RCC 7860 (cell line): ENCODE data around the gene LONP2.
"Not testable (repeated sequence)": the region's sequence is repeated elsewhere in the genome, so short reads cannot be mapped to it uniquely, and the experiment has no call there.

Experiments used
- DNase-seq: peaks from one replicate; pipeline ENCODE4 v3.0.0-alpha.2; 2015; ENCODE audit warnings: low spot score
- FAIRE-seq: peaks from 2 replicates; lab custom pipeline; 2012; peaks lifted over from hg19 to GRCh38; lab: Jason Lieb, UNC

LONP2 gene

DNA sequence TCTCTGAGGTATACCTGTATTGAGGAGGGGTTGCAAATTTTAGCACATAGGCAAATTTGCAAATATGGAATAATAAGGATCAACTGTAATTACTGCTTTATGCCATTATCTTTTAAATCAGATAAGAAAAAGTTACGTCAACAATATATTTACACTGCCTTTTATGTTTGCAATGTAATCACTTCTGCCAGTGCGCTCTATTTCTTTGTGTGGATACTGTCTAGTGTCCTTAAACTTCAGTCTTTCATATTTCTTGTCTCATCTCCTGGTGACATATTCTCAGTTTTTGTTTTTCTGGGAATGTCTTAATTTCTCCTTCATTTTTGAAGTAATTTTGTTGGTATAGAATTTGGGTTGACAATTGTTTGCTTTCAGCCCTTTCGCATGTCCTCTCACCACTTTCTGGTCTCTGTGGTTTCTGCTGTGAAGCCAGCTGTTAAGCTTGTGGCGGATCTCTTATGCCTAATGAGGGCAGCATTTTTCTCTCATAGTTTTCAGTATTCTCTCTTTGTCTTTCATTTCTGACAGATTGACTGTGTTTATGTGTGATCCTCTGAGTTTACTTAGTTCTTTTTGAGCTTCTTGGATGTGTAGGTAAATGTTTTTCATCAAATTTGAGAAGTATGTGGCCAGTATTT, 40.8 kb downstream of the LONP2 start:
- FAIRE-seq, result no peak
- no peak for DNase-seq

DNA sequence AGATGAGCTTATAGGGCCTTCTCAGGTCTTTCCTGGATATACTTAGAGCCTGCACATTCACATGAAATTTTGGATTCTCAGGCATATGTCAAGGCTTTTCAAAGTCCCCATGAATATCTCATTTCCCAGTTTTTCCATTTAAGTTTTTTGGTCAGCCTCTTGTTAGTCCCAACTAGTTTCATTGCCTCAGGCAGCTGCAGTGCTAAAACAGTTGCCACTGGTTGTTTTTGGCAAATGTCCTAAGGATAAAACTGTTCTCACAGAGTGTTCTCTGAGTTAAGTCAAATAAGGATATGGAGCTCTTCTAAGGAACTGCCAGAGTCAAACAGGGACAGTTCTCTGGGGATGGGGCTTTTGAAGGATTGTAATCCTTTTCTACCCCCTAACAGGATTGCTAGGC, 43.1 kb downstream of the LONP2 start:
- DNase-seq, result no peak
- FAIRE-seq, result no peak

DNA sequence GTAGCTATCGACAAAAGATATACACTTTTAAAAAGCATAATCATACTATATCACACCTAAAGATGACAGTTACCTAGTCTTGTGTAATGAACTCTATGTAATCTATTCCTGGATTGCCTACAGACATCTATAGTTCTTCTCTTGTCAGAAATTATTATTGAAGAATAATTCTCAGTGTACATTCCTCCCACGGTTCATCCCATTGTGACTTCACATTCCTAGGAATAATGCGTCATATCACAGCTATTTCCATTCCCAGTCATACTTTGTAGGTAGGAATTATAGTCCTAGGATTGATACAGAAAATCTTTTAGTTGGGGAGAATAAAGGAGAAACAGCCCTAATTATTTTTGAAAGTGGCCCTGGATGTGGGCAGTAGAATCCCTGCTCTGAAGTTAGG, 47.2 kb downstream of the LONP2 start:
- FAIRE-seq (no peak), DNase-seq (no peak)

DNA sequence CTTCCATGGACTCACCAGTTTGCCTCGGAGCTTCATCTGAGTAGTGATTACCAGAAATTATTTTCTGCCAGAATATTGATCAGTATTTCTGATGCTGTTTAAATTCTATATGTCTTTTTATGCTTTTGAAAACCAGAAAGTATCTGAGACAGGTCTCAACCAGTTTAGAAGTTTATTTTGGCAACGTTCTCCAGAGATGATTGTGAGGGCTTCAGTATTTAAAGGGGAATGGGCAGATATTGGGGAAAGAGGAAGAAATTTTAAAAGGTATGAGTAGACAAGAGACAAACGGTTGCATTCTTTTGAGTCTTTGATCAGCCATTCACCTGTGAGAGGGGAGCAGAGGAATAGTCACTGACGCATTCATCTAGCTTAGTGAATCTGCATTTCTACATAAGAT, 47.7 kb downstream of the LONP2 start:
- DNase-seq (no peak), FAIRE-seq (no peak)

DNA sequence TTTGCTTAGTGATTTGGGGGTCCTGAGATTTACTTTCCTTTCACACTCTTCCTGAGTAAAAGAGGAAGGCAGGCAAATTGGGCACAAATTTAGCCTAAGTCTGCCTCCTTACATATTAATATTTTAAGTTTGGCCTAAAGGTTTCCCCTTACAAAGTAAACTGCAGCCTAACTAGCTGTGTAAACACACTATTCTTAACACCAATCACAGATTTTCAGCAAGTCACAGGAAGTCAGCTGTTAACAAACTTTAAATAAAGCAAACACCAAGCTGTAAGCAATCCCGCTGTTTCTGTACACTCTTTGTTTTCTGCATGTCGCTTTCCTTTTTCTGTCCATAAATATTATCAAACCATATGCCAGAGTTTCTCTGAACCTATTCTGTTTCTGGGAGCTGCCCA, 48.4 kb downstream of the LONP2 start:
- FAIRE-seq, result no peak

DNA sequence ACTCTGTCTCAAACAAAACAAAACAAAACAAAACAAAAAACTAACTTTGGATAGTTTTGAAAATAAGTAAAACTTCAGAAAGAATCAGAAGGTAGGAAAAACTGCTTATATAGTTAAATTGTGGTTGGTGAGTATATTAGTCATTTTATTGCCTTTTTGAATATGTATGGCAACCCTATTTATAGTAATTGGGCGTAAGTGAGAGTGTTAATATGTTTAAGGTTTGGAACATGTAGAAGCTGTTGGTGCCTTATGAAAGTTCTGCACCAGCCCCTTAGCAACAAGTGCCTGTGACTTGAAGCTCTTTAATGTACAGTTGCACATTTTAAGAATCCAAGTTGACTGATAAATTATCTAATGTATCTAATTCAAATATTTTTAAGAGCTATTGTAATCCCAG, 50.6 kb downstream of the LONP2 start:
- DNase-seq (no peak), FAIRE-seq (no peak)

More for the DNA sequence above, 48.4 kb downstream of the LONP2 start:
- DNase-seq, result no peak

DNA sequence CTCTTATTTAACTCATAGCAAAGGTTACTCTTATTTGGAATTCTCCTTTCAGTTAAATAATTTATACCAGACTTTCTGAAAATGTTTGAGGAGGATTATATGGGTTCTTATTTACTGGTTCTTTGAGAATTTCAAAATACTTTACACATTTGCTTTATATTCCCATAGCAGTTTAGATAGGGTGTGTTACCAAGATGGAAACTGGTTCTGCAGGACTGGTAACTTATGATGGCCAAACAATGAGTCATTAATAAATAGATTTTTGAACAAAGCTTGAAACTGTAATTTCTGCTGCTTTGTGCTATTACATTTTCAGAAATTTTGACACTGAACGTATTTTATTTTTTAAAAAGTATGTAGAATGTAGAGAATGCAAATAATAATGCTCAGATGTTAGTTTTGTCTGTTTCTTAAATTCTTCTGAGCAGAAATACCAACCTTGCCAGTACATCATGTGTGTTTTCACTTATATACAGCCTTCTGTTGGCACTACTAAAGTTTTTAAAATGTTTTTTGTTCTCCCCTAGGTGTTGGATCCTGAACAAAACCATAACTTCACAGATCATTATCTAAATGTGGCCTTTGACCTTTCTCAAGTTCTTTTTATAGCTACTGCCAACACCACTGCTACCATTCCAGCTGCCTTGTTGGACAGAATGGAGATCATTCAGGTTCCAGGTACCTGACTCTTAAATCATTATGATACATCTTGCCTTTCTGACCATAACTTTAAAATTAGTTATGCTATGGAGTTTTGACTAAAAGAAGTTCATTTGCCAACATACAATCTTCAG, 51.6 kb downstream of the LONP2 start:
- DNase-seq, result no peak
- no peak for FAIRE-seq

DNA sequence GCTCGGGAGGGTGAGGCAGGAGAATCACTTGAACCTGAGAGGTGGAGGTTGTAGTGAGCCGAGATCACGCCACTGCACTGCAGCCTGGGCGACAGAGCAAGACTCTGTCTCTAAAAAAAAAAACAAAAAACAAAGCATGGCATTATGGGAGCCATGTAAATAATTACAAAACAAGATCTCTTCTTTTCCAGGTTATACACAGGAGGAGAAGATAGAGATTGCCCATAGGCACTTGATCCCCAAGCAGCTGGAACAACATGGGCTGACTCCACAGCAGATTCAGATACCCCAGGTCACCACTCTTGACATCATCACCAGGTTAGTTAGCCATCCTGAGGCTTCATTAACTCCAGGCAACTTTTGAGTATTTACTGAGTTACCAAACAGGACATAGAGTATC, 55.4 kb downstream of the LONP2 start:
- FAIRE-seq, result no peak
- no peak for DNase-seq

DNA sequence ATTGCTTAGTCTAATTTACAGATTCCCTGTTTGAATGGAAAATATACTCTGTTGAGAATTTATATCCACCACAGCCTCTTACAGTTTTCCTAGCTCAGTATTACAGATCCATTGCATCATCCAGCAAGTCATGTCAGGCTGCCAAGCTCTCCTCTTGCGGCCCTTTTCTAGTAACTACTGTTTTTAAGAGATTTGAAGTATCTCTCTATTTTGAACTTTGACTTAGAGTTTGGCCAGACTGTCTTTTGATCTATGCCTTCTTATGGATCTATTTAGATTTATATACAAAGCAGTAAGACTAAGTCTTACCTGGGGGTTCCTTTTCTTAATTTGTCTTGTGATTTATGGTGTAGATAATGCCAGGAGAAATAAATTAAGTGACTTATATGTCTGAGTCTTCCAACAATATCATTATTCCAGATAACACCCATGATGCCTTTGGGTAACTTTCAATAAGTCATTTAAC, 56.3 kb downstream of the LONP2 start:
- FAIRE-seq, result no peak

DNA sequence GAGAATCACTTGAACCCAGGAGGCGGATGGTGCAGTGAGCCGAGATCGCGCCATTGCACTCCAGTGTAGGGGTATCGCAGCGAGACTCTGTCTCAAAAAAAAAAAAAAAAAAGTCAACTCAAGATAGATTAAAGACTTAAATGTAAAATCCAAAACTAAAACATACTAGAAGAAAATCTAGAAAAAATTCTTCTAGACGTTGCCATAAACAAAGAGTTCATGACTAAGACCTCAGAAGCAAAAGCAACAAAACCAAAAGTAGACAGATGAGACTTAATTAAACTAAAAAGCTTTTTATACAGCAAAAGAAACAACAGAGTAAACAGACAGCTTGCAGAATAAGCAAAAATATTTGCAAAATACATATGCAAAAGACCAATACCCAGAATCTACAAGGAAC, 64.4 kb downstream of the LONP2 start:
- FAIRE-seq (no peak), DNase-seq (no peak)

More for the DNA sequence above, 56.3 kb downstream of the LONP2 start:
- DNase-seq, result no peak

DNA sequence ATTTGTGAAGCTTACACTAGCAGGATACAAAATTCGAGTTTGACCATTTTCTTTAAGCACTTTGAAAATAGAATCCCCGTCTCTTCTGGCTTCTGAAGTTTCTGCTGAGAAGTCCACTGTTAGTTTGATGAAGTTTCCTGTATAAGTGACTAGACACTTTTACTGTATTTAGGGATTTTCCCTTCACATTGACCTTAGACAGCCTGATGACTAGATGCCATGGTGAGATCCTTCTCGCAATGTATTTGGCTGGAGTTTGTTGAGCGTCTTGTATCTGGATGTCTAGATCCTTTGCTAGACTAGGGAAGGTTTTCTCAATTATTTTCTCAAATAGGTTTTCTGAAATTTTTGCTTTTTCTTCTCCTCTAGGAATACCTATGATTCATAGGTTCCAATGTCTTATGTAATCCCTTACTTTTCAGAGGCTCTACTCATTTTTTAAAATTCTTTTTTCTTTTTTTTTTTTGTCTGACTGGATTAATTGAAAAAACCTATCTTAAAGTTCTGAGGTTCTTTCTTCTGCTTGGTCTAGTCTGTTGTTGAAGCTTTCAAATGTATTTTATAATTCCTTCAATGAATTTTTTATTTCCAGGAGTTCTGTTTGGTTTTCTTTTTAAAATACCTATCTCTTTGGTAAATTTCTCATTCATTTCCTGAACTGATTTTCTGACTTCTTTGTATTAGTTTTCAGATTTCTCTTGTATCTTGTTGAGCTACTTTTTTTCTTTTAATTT, 67.0 kb downstream of the LONP2 start:
- no peak for DNase-seq
- no peak for FAIRE-seq

DNA sequence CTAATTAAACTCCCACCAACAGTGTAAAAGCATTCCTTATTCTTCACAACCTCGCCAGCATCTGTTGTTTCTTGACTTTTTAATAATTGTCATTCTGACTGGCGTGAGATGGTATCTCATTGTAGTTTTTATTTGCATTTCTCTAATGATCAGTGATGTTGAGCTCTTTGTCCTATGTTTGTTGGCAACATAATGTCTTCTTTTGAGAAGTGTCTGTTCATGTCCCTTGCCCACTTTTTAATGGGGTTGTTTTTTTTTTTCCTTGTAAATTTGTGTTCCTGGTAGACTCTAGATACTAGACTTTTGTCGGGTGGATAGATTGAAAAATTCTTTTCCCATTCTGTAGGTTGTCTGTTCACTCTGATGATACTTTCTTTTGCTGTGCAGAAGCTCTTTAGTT, 69.8 kb downstream of the LONP2 start:
- not testable (repeated sequence) for DNase-seq, FAIRE-seq

DNA sequence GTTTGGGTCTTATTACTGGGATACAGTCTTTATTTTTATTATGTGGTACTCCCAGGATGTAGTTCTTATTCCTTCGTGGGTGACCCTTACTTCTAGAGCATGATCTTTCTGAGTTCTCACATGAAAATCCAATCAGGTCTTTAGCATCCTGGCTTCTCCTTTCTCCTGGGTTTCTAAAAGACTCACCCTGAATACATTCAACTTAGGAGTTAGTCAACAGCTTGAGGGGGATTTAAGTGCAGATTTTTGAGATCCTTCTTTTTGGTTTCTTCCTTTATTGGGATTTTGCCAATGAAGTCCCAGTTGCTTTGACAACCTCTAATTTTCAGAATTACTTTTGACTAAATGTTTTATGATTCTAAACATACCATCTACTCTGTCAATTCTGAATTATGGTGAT, 72.9 kb downstream of the LONP2 start:
- DNase-seq (no peak), FAIRE-seq (no peak)

DNA sequence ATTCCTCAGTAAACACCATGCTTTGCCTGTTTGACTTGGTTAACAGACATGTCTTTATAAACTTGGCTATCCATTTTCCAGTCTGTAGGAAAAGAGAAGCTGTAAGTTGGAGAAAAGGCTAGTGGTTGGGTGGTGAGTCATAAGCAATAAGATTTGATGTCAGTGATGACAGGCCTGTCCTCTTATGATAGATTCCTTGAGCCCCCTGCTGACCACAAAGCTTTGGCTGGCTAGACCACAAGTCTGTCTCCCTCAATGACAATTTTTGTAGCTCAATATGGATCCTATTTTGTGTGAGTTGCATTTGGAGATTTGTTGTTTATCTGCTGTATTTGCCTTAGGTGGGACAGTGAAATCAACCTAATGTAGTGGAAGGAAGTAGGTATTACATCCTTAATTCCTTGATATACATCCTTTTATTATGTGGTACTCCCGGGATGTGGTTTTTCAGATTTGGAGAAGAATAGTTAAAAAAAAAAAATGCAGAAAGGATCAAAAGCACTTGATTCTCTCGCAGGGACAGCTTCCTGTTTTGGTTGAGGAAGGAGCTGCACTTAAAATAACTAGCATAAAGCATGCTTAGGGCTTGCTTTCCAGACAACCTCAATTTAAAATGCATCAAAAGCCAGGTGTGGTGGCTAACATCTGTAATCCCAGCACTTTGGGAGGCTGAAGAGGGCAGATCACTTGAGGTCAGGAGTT, 73.7 kb downstream of the LONP2 start:
- DNase-seq (peak; percentile 70), FAIRE-seq (peak; percentile 87)

DNA sequence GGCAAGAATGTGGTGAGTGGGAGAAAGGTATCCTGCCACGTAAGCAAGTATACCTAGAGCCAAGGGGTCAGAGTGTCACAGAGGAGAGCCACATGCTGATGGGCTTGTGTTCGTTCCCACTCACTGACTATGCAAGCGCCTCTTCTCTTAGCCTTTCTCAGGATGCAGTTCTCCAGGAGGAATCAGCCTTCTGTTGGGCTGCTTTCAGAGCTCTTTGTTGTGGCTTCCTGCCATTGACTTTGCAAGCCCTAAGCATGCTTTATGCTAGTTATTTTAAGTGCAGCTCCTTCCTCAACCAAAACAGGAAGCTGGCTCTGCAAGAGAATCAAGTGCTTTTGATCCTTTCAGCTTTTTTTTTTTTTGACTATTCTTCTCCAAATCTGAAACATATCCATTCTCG, 74.5 kb downstream of the LONP2 start:
- FAIRE-seq, result no peak
- no peak for DNase-seq

DNA sequence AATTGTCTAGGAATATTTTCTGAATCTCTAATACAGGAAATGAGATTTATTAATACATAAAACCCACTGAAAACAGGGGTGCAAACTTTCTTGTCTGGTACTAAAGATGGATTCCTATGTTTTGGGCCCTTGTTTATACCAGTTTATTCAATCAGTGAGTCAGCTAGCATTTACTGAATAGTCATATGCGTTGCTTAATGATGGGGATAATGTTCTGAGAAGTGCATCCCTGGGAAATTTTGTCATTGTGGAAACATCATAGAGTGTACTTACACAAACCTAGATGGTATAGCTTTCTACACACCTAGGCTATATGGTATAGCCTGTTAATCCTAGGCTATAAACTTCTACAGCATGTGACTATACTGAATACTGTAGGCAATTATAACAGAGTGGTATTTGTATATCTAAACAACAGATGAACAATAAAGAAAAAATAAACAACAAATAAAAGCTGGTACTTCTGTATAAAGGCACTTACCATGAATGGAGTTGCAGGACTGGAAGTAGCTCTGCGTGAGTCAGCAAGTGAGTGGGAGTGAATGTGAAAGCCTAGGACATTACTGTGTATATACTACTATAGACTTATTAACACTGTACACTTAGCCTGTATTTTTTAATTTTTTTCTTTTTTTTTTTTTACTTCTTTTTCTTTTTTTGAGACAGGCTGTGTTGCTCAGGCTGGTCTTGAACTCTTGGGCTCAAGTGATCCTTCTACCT, 77.4 kb downstream of the LONP2 start:
- DNase-seq (no peak), FAIRE-seq (no peak)

DNA sequence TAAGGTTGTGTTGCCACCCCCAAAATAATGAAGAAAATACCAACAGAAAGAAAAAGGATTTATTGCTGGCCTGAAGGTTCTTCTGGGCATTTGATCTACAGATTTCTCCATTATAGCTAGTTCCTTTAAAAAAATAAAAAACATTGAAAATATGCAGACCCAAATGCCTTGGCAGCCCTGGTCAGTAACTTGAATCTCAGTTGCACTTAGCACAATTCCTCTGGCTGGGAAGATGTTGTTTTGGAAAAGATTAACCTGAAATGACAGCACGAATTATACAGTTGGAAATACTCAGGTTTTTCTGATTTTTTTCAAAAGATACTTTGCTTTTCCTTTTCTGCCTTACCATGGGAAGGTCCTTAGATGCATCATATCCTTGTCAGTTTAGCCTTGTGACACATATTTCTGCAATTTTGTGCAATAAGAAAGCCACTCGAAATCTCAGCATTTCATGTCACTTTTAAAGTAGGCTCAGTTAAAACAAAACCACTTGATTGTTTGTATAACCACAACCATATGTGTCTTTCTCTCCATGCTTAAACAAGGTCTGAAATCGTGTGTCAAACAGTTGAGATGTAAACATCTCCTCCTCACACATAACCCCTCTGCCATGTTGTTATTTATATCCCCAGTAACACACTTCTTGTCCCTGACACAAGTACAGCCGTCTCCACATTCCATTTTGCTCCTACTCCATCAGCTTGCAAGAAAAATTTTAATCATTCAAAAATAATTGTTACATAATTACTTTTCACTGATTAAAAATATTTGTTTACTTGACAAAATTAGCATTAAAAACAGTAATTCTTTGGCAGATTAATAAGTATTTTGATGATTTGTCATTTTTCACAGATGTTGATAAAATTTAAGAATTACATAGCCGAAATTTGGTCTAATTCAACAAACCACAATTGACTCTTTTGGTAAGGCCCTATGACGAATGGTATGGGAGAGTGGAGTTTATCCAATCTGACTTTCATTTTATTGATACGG, 80.0 kb downstream of the LONP2 start:
- no peak for FAIRE-seq
- DNase-seq, result no peak

DNA sequence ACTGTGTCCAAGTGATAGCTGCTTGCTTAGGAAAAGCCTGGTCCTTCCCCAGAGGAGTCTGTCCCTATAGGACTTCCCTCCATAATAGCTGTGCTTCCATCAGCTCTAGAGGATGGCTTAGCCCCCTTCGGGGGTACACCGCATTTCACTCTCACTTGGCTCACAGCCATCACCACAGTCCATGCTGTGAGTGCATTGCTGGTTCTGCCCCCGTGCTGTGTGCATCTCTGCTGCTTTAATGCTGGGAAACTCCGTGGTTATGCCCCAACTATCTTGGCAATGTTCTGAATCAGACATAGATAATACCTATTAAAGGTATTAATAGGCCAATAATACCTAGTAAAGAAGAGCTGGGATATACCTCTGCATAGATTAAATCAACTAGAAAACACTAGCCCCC, 82.8 kb downstream of the LONP2 start:
- DNase-seq (no peak), FAIRE-seq (no peak)

DNA sequence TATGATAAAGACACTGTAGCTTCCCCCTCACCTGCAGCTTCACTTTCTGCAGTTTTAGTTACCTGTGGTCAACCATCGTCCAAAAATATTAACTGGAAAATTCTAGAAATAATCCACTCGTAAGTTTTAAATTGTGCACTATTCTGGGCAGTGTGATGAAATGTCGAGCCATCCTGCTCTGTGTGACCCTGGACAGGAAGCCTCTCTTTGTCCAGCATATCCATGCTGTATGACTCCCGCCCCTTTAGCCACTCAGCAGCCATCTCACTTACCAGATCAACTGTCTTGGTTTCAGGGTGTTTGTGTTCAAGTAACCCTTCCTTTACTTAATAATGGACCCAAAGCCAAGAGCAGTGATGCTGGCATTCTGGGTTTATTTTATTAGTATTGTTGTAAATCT, 85.0 kb downstream of the LONP2 start:
- FAIRE-seq (no peak), DNase-seq (no peak)
